ENCODE measurements around the gene MRPL28. TPM values are rescaled to one million over a fixed set of nuclear protein-coding genes. Genes with fewer than 3 reads are reported as not detected.
"Not testable (repeated sequence)": the region's sequence is repeated elsewhere in the genome, so short reads cannot be mapped to it uniquely, and the experiment has no call there.

MRPL28 gene
- total RNA-seq, 2 donors from 2014 or later: 77.9 to 97.7 TPM

DNA sequence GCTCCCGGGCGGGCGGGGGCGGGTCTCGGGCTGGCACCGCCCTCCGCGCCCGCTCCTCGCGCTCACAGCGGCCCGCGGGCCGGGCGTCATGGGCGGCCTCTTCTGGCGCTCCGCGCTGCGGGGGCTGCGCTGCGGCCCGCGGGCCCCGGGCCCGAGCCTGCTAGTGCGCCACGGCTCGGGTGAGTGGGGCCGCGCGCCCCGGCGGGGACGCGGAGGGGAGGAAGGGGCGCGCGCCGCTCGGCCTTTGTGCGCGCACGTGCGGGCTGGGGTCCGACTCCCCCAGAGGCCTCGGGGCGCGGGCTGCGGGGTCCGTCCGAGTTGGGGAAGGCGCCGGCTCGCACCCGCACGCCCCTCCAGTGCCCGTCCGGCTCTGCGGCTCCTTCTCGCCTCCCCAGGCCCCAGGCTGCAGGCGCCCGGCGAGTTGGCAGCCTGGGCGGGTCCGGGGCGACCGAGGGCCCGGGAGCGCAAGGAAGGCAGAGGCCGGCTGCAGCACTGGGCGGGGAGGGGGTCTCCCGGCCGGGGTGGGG lies 26.9 kb upstream of the MRPL28 start, which contains the start of gene NME4:
NME4 (plus strand) TSS at position 65 of the 527 bp plus-strand sequence; CDS start at position 89, 24 bp downstream.
- H3K9me3 Mint-ChIP-seq: no peaks in the 10 kb centered on the region
- peaks cover 0 to under 1% of the 10 kb centered on the region in 2 donors for H3K36me3 Mint-ChIP-seq
- peak within 1 kb of the TSS in 1 of 2 donors; percentile 36 for H3K27ac Mint-ChIP-seq
- peak in 1 of 2 donors; percentile 12 for ATAC-seq
- no peak for DNase-seq (ENCODE audit: low spot score in 2 of 2)

DNA sequence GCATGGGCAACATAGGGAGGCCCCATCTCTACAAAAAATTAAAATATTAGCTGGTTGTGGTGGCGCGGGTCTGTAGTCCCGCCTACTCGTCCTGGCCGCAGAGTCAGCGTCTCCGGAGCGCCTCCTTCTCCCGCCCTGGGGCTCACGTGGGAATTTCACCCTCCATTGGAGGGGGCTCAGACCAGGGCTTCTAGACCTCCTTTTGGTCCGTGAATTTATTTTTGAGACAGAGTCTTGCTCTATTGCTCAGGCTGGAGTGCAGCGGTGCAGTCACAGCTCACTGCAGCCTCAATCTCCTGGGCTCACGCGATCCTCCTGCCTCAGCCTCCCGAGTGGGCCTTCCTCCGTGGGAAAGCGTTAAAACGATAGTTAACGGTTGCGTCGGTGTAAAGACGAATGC lies 26.3 kb upstream of the MRPL28 start:
- ATAC-seq: no peak
- H3K36me3 Mint-ChIP-seq: peaks cover 0 to 7% of the 10 kb centered on the region in 2 donors
- no peaks in the 10 kb centered on the region for H3K9me3 Mint-ChIP-seq
- no peak overlapping the region for H3K27ac Mint-ChIP-seq
- no peak for DNase-seq (ENCODE audit: low spot score in 2 of 2)

DNA sequence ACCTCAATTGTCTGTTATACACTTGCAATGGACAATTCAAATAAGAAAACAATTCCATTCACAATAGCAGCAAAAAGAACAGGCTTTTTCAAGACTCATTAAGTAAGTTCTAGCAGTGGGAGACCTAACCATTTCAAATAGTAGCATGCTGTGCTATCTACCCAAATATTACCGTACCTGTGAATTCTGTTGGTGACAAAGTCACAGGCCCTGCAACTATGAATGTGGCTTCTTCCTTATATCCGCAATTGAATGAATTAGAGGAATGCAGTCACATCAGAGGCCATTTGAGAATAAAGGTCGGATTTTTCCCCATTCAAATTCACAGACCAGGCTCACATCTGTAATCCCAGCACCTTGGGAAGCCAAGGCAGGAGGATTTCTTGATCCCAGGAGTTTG lies 25.9 kb upstream of the MRPL28 start:
- peaks cover 0 to 7% of the 10 kb centered on the region in 2 donors for H3K36me3 Mint-ChIP-seq
- ATAC-seq: no peak
- DNase-seq (ENCODE audit: low spot score in 2 of 2): no peak
- no peaks in the 10 kb centered on the region for H3K9me3 Mint-ChIP-seq
- no peak overlapping the region for H3K27ac Mint-ChIP-seq

DNA sequence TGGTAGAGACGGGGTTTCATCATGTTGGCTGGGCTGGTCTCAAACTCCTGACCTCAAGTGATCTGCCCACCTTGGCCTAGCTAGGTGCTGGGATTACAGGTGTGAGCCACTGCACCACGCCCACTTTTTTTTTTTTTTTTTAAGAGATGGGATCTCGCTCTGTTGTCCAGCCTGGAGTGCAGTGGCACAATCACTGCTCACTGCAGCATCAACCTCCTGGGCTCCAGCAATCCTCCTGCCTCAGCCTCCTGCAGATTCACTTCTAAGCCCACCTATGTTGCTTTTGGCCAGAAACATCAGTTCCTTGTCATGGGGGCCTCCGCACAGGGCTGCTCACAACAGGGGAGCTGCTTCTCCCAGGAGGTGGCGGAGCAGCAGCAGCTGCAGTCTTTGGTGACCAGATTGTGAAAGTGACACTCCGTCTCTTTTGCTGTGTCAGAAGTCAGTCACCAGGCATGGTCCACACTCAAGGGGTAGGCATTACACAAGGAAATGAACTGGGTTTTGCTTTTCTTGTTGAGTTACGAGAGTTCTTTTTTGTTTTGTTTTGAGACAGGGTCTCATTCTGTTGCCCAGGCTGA lies 22.2 kb upstream of the MRPL28 start:
- H3K27ac Mint-ChIP-seq: peak overlapping the region; percentile 14 to 85
- no peak for DNase-seq (ENCODE audit: low spot score in 2 of 2)
- H3K9me3 Mint-ChIP-seq: no peaks in the 10 kb centered on the region
- peaks cover 0 to 7% of the 10 kb centered on the region in 2 donors for H3K36me3 Mint-ChIP-seq
- ATAC-seq: peak; percentile 26 to 57

DNA sequence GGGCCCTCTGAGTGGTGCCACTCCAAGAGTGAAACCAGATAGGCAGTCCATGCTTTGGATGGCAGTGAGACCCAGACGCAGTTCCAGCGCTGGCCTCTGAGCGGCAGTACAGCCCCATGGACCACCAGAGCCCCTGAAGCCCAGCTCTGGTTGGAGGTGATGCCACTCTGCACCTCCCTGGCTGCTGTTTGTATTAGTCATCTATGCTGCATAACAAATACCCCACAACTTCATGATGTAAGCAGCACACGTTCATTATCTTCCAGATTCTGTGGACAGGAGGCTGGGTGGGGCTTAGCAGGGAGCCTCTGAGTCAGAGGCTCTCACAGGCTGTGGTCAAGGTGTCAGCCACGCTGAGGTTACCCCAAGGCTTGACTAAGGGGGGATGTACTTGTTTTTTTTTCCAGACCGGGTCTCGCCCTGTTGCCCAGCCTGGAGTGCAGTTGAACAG lies 21.6 kb upstream of the MRPL28 start:
- no peaks in the 10 kb centered on the region for H3K9me3 Mint-ChIP-seq
- ATAC-seq (peak; percentile 94 to 97), DNase-seq (ENCODE audit: low spot score in 2 of 2) (peak; percentile 79 to 92)
- H3K27ac Mint-ChIP-seq: peak overlapping the region in 1 of 2 donors; percentile 85
- H3K36me3 Mint-ChIP-seq: peaks cover 0 to 7% of the 10 kb centered on the region in 2 donors

DNA sequence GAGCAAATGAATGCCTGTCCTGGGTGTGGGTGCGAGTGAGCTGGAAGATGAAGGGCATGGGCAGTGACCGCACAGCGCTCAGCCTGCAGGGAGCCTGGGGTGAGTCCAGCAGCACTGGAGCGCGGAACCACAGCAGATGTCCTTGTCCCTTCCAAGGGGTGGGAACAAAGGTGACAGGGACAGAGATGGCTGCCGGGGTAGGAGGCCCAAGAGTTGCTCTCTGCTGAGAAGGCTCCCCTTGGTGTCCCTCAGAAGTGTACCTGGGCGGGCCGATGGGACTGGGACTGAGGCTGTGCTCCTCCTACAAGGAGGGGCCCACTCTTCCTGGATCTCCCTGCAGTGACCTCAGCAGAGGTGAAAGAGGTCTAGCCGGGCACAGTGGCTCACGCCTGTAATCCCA lies 19.0 kb upstream of the MRPL28 start:
- H3K27ac Mint-ChIP-seq: no peak overlapping the region
- no peaks in the 10 kb centered on the region for H3K9me3 Mint-ChIP-seq
- peaks cover 0 to 7% of the 10 kb centered on the region in 2 donors for H3K36me3 Mint-ChIP-seq
- DNase-seq (ENCODE audit: low spot score in 2 of 2) (no peak), ATAC-seq (no peak)

DNA sequence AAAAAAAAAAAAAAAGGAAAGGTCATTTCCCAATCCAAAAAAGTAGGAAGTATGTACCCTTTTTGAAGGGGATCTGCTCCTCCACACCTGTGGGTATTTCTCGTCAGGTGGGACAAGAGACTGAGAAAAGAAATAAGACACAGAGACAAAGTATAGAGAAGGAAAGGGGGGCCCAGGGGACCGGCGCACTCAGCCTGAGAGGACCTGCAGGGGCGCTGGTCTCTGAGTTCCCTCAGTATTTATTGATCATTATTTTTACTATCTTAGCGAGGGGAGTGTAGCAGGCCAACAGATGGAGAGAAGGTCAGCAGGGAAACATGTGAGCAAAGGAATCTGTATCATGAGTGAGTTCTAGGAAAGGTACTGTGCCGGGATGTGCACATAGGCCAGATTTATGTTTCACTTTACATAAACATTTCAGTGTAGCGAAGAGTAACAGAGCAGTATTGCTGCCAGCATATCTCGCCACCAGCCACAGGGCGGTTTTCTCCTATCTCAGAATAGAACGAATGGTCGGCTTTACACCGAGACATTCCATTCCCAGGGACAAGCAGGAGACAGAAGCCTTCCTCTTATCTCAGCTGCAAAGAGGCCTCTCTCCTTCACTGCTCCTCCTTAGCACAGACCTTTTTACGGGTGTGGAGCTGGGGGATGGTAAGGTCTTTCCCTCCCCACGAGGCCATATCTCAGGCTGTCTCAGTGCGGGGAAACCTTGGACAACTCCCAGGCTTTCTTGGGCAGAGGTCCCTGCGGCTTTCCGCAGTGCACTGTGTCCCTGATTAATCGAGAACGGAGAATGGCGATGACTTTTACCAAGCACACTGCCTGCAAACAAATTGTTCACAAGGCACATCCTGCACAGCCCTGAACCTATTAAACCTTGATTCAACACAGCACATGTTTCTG lies 17.7 kb upstream of the MRPL28 start:
- not testable (repeated sequence) for ATAC-seq

DNA sequence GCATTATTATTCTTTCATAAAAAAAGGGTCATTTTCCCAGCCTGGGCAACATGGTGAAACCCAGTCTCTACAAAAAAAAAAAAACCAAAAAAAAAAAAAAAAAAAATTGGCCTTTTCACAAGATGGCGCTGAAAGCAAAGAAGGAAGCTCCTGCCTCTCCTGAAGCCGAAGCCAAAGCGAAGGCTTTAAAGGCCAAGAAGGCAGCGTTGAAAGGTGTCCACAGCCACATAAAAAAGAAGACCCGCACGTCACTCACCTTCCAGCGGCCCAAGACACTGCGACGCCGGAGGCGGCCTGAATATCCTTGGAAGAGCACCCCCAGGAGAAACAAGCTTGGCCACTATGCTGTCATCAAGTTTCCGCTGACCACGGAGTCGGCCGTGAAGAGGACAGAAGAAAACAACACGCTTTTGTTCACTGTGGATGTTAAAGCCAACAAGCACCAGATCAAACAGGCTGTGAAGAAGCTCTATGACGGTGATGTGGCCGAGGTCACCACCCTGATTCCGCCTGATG lies 16.4 kb upstream of the MRPL28 start:
- ATAC-seq (no peak), DNase-seq (ENCODE audit: low spot score in 2 of 2) (no peak)
- Mint-ChIP-seq H3K36me3 (peaks cover 0 to under 1% of the 10 kb centered on the region in 2 donors), H3K9me3 (no peaks in the 10 kb centered on the region), H3K27ac (no peak overlapping the region)

More for the DNA sequence above, 17.7 kb upstream of the MRPL28 start:
- H3K27ac Mint-ChIP-seq; DNase-seq (ENCODE audit: low spot score in 2 of 2); H3K36me3 Mint-ChIP-seq; H3K9me3 Mint-ChIP-seq: not testable (repeated sequence)

DNA sequence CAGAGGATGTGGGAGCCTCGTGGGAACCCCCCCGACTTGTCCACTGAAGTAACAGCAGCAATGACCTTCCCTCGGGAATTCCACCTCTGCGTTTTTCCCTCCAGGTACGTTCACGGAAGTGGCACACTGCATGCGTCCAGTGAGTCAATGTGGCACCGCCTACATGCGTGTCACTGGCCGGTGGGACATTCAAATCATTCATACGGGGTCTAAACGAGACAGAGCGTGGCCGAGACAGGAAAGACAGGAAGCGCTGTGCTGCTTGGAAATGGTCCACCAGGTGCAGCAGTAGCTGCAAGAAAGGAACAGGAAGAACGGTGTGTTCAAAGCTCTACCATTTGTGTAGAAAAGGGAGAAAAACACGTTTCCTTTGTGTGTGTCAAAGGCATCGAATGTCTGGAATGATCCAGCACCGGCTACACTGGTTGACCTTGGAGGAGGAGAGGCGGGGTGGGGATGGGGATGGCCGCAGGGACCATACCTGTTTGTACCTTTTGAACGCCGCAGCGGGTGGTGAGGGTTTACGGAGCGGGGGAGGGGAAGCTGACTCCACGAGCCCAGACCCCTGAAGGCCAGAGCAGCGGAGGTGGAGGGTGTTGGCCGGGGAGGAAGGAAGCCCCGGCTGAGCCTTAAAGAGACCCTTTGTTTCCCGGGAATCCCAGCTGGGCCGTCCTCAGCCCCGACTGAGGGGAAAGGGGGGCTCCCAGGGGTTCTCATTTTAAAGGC lies 13.2 kb upstream of the MRPL28 start:
- ATAC-seq (peak; percentile 59 to 87), DNase-seq (ENCODE audit: low spot score in 2 of 2) (peak in 1 of 2 donors; percentile 83)
- Mint-ChIP-seq H3K9me3 (no peaks in the 10 kb centered on the region), H3K27ac (peak overlapping the region in 1 of 2 donors; percentile 77), H3K36me3 (no peaks in the 10 kb centered on the region)

DNA sequence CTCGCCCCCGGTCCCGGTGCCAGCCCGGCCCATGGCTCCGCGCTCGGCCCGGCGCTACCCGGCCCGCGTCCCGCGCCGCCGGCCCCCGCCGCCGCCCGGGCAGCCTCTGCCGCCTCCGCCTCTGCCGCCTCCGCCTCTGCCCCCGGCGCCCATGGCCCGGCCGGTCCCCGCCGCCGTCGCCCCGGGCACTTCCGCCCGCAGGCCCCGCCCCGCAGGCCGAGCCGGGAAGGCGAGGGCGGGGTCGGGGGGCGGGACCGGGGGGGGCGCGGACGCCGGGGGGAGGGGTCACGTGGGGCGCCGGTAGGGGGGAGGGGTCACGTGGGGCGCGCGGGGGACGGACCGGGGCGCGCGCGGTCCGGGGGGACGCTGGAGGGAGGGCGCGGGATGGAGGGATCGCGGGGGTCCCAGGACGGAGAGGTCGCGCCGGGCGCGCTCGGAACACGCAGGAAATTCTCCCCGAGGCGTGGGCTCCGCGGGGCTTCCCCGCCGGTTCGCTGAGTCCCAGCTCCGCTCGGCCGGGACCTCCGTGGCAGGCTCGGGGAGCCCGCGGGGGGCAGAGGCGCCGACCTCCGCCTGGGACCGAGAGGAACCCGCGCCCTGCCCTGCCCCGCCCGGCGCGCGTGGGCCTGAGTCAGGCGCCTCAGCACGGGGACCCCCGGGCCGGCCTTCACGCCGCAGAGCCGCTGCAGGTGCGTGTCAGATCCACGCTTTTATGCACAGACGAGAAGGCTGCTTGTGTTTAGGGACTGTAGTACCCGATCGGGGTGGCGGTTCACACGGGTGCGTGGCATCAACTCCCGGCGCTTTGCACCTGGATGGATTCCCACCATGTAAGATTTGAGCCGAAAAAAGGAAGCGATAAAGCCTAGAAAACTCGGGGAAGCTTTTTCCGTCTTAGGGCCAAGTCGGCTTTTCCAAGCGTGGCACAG lies 11.7 kb upstream of the MRPL28 start, which contains the start of gene PGAP6:
PGAP6 (minus strand) TSS at position 190 of the 929 bp plus-strand sequence; CDS start at position 33, 157 bp downstream.
- no peaks in the 10 kb centered on the region for H3K9me3 Mint-ChIP-seq
- ATAC-seq (peak; percentile 38 to 81), DNase-seq (ENCODE audit: low spot score in 2 of 2) (peak in 1 of 2 donors; percentile 70)
- no peaks in the 10 kb centered on the region for H3K36me3 Mint-ChIP-seq
- peak within 1 kb of the TSS in 1 of 2 donors; percentile 77 for H3K27ac Mint-ChIP-seq

DNA sequence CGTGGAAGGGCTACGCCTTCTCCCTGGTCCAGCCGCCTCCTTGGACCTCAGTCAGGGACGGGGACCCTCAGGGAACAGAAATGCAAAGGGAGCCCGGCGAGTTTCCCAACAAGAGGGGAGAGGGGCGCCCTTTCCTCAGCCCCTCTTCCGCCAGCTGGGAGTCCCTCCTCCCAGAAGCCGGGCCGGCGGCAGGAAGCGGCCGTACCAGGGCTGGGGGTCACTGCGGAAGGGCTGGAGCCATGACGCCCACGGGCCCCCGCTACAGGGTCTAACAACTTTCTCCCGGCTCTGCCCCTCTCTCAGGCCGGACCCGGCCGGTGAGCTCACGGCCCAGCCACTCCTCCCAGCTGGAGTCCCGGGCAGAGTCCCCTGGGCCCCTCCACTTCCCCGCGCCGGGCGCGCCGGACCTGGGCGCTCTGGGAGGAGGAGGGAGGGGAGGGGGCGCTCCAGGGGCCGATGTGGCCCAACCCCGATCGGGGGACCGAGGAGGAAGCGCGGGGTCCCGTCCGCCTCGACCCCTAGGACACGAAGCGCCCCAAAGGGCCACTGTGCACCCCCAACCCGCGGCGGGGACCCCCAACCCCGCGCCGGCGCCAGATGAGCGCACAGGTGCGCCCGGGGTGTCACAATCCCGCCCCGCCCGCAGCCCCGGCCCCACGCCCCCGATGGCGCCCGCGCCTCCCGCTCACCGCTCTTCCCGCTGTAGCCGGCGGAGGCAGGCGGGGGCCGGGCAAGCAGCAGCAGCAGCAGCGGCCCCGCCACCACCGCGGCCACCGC lies 10.9 kb upstream of the MRPL28 start:
- no peak for DNase-seq (ENCODE audit: low spot score in 2 of 2)
- peak; percentile 13 to 48 for ATAC-seq
- H3K27ac Mint-ChIP-seq: no peak overlapping the region
- H3K36me3 Mint-ChIP-seq: no peaks in the 10 kb centered on the region
- no peaks in the 10 kb centered on the region for H3K9me3 Mint-ChIP-seq

DNA sequence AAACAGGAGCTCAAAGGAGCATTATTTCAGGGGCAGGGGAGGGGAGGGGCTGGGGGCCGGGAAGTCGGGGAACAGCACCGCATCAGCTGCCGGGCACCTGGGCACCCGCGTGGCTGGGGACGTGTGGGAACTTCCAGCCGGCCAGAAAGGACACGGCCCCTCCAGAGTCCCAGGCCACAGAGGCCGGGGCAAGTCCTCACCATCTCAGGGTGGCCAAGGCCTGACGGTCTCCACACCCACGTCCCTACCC lies 10.3 kb upstream of the MRPL28 start:
- H3K36me3 Mint-ChIP-seq: no peaks in the 10 kb centered on the region
- no peak for ATAC-seq
- H3K27ac Mint-ChIP-seq: peak overlapping the region in 1 of 2 donors; percentile 64

DNA sequence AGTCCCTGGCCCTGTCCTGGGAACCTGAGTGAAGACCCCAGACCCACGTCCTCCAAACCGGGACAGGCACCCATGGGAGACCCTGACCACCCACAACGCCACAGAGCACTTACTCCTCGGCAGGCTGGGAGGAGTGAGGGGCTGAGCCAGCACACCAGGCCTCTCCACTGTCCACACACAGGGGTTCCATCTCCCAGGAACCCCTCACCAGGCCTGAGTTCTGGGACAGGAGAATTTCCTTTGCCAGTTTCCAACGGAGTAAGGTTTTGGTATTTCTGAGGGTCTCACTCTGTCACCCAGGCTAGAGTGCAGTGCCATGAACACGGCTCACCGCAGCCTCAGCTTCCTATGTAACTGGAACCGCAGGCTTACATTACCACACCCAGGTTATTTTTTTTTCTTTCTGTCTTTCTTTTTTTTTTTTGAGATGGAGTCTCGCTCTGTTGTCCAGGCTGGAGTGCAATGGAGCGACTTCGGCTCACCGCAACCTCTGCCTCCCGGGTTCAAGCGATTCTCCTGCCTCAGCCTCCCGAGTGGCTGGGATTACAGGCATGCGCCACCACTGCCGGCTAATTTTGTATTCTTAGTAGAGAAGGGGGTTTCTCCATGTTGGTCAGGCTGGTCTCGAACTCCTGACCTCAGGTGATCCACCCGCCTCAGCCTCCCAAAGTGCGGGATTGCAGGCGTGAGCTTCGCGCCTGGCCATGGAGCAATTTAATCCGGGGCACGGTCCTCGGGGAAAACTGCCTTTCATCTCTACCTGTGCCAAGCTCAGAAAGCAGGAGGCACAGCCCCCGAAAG lies 9.8 kb upstream of the MRPL28 start:
- ATAC-seq (no peak), DNase-seq (ENCODE audit: low spot score in 2 of 2) (no peak)
- H3K36me3 Mint-ChIP-seq: no peaks in the 10 kb centered on the region
- H3K27ac Mint-ChIP-seq: peak overlapping the region; percentile 60 to 64
- H3K9me3 Mint-ChIP-seq: no peaks in the 10 kb centered on the region

More for the DNA sequence above, 10.3 kb upstream of the MRPL28 start:
- DNase-seq (ENCODE audit: low spot score in 2 of 2): no peak
- no peaks in the 10 kb centered on the region for H3K9me3 Mint-ChIP-seq
